Measurements from ENCODE around the gene TRAPPC6A.

GRCh38 chr19:45126654-45127053, 51.4 kb downstream of the TRAPPC6A start:
- TF ChIP-seq CTCF (IDR thresholded peaks at IDR 0.05) = no peak
- no peak for TF ChIP-seq POLR2A (IDR thresholded peaks at IDR 0.05)

Data from ovary (tissue), 3 donors.